ENCODE results near the gene CDX1. TPM values are rescaled to one million over a fixed set of nuclear protein-coding genes. Genes with fewer than 3 reads are reported as not detected.

CDX1 gene
- total RNA-seq, 2 experiments from 2014 or later = not detected

DNA sequence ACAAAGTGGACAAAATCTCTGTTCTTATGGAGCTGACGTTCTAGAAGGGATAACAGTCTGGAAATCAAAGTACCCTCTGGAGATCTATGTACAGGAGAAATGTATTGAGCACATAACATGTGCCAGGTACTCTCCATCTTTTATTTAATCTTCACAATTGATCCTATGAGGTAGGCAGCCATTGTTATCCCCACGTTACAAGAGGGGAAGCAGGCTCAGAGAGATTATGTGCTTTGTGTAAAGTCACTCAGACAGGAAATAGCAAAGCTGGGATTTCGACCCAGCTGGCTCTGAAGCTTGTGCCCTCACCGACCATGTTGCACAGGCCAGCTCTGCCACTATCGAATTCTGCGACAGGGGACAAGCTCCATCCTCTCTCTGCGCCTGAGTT, 32.4 kb upstream of the CDX1 start:
- ChIA-PET CTCF (interaction anchor here (1.1 kb wide), 1 partner anchor 84 kb away, joined by 3 read pairs; no protein-coding TSS in a partner anchor), POLR2A (no interaction called here)
- no peaks in the 10 kb centered on the region for H3K27me3 Mint-ChIP-seq
- H3K36me3 Mint-ChIP-seq (ENCODE audit: low read depth) = no peaks in the 10 kb centered on the region
- no peaks in the 10 kb centered on the region for H3K4me1 Mint-ChIP-seq (ENCODE audit: low read depth)
- no peak overlapping the region for H3K4me3 Mint-ChIP-seq
- TF ChIP-seq, protein P1, sequence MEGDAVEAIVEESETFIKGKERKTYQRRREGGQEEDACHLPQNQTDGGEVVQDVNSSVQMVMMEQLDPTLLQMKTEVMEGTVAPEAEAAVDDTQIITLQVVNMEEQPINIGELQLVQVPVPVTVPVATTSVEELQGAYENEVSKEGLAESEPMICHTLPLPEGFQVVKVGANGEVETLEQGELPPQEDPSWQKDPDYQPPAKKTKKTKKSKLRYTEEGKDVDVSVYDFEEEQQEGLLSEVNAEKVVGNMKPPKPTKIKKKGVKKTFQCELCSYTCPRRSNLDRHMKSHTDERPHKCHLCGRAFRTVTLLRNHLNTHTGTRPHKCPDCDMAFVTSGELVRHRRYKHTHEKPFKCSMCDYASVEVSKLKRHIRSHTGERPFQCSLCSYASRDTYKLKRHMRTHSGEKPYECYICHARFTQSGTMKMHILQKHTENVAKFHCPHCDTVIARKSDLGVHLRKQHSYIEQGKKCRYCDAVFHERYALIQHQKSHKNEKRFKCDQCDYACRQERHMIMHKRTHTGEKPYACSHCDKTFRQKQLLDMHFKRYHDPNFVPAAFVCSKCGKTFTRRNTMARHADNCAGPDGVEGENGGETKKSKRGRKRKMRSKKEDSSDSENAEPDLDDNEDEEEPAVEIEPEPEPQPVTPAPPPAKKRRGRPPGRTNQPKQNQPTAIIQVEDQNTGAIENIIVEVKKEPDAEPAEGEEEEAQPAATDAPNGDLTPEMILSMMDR (IDR thresholded peaks at IDR 0.05) = no peak
- ATAC-seq = no peak
- no peaks in the 10 kb centered on the region for H3K9me3 Mint-ChIP-seq
- DNase-seq = no peak
- intact Hi-C loops (cut with micrococcal nuclease) = no loop called here
- H3K27ac Mint-ChIP-seq = no peak overlapping the region

DNA sequence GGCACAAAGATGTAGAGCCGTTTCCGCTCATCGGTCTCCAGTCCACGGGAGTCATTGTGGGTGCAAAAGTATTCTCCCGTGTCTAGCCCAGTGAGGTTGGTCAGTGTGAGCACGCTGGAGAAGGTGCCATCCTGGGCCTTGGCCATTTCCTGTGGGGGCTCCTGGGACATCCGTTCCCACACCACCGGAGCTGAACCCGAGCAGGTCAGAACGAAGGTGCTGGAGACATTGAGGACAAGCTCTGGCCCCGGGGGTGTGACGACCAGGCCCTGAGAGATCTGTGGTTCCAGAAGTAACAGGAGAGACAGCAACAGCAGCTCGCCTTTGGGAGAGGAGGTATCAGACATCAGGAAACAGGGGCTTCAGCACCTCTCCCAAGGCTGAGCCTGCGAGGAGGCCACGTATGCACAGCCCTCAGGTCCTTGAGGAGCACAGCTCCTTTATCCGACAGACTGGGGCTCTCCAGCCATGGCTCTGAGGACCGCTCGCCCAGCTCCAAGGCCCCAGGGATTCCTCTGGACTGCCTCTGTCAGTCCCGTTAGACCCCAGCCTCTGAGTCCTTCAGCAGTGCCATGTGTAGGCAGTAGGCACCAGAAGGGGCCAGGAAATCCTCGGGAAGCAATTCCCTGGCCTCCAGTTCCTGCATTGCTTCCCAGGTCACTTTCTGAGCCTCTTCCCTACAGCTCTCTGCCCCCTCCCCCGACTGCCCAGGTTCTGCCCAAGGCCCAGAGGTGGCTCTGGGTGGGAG, 30.8 kb upstream of the CDX1 start:
- CTCF ChIA-PET = interaction anchor here (1.3 kb wide), 2 partner anchors 12 to 215 kb away, joined by 3 read pairs; no protein-coding TSS in a partner anchor
- POLR2A ChIA-PET = no interaction called here
- Mint-ChIP-seq H3K27me3 (no peaks in the 10 kb centered on the region), H3K9me3 (no peaks in the 10 kb centered on the region), H3K4me3 (no peak overlapping the region), H3K27ac (no peak overlapping the region), H3K36me3 (ENCODE audit: low read depth) (no peaks in the 10 kb centered on the region), H3K4me1 (ENCODE audit: low read depth) (no peaks in the 10 kb centered on the region)
- TF ChIP-seq, protein P1 (IDR thresholded peaks at IDR 0.05) = no peak
- intact Hi-C loops (cut with micrococcal nuclease) = no loop called here
- ATAC-seq (no peak), DNase-seq (no peak)

DNA sequence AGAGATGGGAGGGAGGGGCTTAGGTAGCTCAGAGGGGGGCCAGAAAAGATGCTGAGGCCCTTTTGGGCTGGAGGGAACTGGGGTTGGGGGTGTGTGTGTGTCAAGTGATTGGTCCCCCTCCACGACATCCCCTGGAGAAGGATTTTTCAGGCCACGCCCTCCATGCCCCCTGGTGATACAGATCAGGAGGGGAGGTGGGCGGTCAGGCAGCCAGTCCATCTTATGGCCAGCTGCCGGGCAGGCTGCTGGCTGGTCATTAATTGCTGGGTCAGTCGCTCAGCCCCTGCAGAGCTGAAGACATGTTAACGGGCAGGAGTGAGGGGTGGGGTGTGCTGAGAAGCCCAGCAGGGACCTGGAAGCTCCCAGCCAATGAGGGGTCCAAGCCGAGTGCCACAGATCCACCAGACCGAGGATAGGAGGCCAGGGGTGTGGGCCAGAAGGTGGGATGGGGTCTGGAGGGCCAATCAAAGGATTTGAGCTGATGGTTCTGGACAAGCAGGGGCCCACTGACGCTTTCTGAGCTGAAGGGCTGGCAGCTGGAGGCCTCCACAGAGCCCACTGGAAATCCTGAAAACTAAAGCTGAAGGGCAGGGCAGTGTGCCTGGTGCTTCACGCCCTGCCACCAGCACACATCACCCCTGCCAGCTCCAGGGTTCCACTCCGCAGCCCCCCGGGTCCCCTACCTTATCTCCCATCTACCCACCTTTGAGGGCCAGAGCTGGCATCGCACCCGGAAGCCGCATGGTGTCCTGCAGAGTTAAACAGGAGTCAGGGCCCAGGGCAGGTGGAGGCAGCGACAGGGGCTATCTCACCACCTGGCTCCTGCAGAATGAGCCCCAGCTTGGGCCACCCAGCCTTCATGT, 30.0 kb upstream of the CDX1 start:
- Mint-ChIP-seq H3K4me1 (ENCODE audit: low read depth) (no peaks in the 10 kb centered on the region), H3K9me3 (no peaks in the 10 kb centered on the region), H3K4me3 (no peak overlapping the region), H3K27ac (no peak overlapping the region), H3K36me3 (ENCODE audit: low read depth) (no peaks in the 10 kb centered on the region), H3K27me3 (no peaks in the 10 kb centered on the region)
- CTCF ChIA-PET = interaction anchor here (1.3 kb wide), 1 partner anchor 214 kb away, joined by 3 read pairs; no protein-coding TSS in a partner anchor
- ATAC-seq = no peak
- POLR2A ChIA-PET = no interaction called here
- intact Hi-C loops (cut with micrococcal nuclease) = no loop called here
- TF ChIP-seq, protein P1 (IDR thresholded peaks at IDR 0.05) = no peak
- no peak for DNase-seq

DNA sequence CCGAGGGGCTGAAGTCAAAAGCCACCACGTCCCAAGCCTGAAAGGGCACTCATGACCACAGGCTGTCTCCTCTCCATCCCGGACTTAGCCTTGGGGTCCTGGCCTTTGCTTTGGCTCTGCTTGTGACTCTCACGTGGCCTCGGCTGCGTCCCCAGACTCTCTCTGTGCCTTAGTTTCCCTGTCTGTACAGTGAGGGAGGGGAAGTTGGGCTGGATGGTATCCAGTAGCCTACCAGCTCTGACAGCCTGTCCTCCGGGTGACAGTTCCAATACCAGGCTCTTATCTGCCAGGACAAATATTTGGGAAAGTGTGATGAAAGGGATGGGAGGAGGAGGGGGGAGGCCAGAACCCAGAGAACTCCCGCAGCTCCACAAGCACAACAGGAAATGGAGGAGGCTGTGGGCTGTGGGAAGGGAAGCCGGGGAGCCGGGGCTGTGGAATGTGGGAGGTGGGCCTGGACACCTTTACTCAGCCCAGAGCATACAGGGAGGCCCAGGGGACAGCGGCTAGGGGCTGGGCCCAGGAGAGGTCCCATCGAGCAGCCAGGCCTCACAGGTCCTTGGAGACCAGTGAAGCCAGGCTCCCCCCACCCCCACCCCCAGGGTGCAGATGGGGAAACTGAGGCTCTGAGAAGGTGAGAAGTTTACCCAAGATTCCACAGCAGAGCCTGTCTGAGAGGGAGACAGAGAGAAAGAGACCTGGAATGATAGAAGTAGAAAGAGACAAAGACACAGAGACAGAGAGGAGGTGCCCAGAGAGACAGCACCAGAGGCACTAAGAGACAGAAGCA, 29.2 kb upstream of the CDX1 start:
- ChIA-PET POLR2A (no interaction called here), CTCF (interaction anchor here (1.3 kb wide), 1 partner anchor 213 kb away, joined by 3 read pairs; no protein-coding TSS in a partner anchor)

More for the DNA sequence above, 29.2 kb upstream of the CDX1 start:
- Mint-ChIP-seq H3K4me3 (no peak overlapping the region), H3K4me1 (ENCODE audit: low read depth) (no peaks in the 10 kb centered on the region), H3K27ac (no peak overlapping the region), H3K36me3 (ENCODE audit: low read depth) (no peaks in the 10 kb centered on the region), H3K9me3 (no peaks in the 10 kb centered on the region), H3K27me3 (no peaks in the 10 kb centered on the region)
- ATAC-seq = no peak
- TF ChIP-seq, protein P1 (IDR thresholded peaks at IDR 0.05) = no peak
- intact Hi-C loops (cut with micrococcal nuclease) = no loop called here
- no peak for DNase-seq
